NCI-H128 (cell line): ENCODE data around the gene EIPR1.
"Not testable (repeated sequence)": the region's sequence is repeated elsewhere in the genome, so short reads cannot be mapped to it uniquely, and the experiment has no call there.

Source experiments
- DNase-seq: peaks from one replicate; lab custom pipeline; 2025; ENCODE audit not compliant: unreplicated experiment; lab: John Stamatoyannopoulos, UW

Gene EIPR1

GRCh38 chr2:3200420-3200939 is 177.1 kb downstream of the EIPR1 start:
- no peak for DNase-seq

GRCh38 chr2:3199627-3200345 is 177.8 kb downstream of the EIPR1 start:
- DNase-seq = no peak

GRCh38 chr2:3198671-3199192 is 178.9 kb downstream of the EIPR1 start:
- not testable (repeated sequence) for DNase-seq

GRCh38 chr2:3198119-3198518 is 179.5 kb downstream of the EIPR1 start:
- DNase-seq = no peak

- no peak for DNase-seq
Measured at GRCh38 chr2:3197308-3197707, 180.3 kb downstream of the EIPR1 start.

GRCh38 chr2:3196716-3197115 is 180.9 kb downstream of the EIPR1 start:
- no peak for DNase-seq

GRCh38 chr2:3195641-3196476 is 181.8 kb downstream of the EIPR1 start:
- DNase-seq = no peak

GRCh38 chr2:3194828-3195227 is 182.8 kb downstream of the EIPR1 start:
- no peak for DNase-seq

- DNase-seq = no peak
Measured at GRCh38 chr2:3193443-3194330, 183.9 kb downstream of the EIPR1 start.

- DNase-seq = no peak
Measured at GRCh38 chr2:3192920-3193319, 184.7 kb downstream of the EIPR1 start.

- no peak for DNase-seq
Measured at GRCh38 chr2:3192281-3192818, 185.3 kb downstream of the EIPR1 start.

- no peak for DNase-seq
Measured at GRCh38 chr2:3189961-3190360, 187.7 kb downstream of the EIPR1 start.

- no peak for DNase-seq
Measured at GRCh38 chr2:3189076-3189591, 188.5 kb downstream of the EIPR1 start.

GRCh38 chr2:3188405-3188946 is 189.1 kb downstream of the EIPR1 start:
- no peak for DNase-seq

- no peak for DNase-seq
Measured at GRCh38 chr2:3187467-3187866, 190.2 kb downstream of the EIPR1 start.

- no peak for DNase-seq
Measured at GRCh38 chr2:3186766-3187165, 190.9 kb downstream of the EIPR1 start.

GRCh38 chr2:3185910-3186309 is 191.7 kb downstream of the EIPR1 start:
- no peak for DNase-seq

GRCh38 chr2:3185256-3185655 is 192.4 kb downstream of the EIPR1 start:
- no peak for DNase-seq

- DNase-seq = no peak
Measured at GRCh38 chr2:3184167-3184566, 193.5 kb downstream of the EIPR1 start.

- no peak for DNase-seq
Measured at GRCh38 chr2:3183766-3184165, 193.9 kb downstream of the EIPR1 start.
